Naive thymus-derived CD8-positive, alpha-beta T cell (primary cell): ENCODE data around the gene EYA3. TPM values are rescaled to one million over a fixed set of nuclear protein-coding genes. Genes with fewer than 3 reads are reported as not detected.

Experiments used
- ATAC-seq, 2 donors: fragments of 150-1000 bp; cut with Tn5 transposase in 1 of 2; sonication (Bioruptor Pico), chemical (Tn5 transposase) in 1 of 2; 1 replicate in 1 of 2; 2 replicates in 1 of 2; pipeline ENCODE4 v1.10.0; 2021; ENCODE audit warnings: mild to moderate bottlenecking in 2 of 2, moderate library complexity in 2 of 2
- POLR2A ChIA-PET: fragments of 350-600 bp; sonication (Branson Sonifier 250); formaldehyde crosslinking; loops from one replicate; lab custom pipeline; 2021; ENCODE audit warnings: antibody characterized with exemption; lab: Charles Lee
- DNase-seq, 10 donors: peaks; one replicate each; pipeline versions ENCODE4 v3.0.0 to v3.0.0-alpha.2; 2020 to 2022
- H3K27ac Mint-ChIP-seq, 10 donors: one replicate each; pipeline ENCODE4 v1.8.0; 2020 to 2022; ENCODE audit warnings: mild to moderate bottlenecking in 10 of 10, mixed read lengths in 10 of 10, moderate library complexity in 4 of 10, inconsistent platforms in 1 of 10
- H3K27me3 Mint-ChIP-seq, 5 donors: one replicate each; pipeline ENCODE4 v1.8.0; 2021 to 2022; ENCODE audit warnings: mixed read lengths in 5 of 5
- H3K36me3 Mint-ChIP-seq, 3 donors: one replicate each; pipeline ENCODE4 v1.8.0; 2020 to 2022; ENCODE audit warnings: mixed read lengths in 3 of 3, mild to moderate bottlenecking in 2 of 3, inconsistent platforms in 1 of 3
- H3K4me1 Mint-ChIP-seq, 4 donors: one replicate each; pipeline ENCODE4 v1.8.0; 2021 to 2022; ENCODE audit warnings: mixed read lengths in 4 of 4
- H3K4me3 Mint-ChIP-seq, 10 donors: one replicate each; pipeline ENCODE4 v1.8.0; 2020 to 2022; ENCODE audit warnings: mild to moderate bottlenecking in 10 of 10, mixed read lengths in 10 of 10, moderate library complexity in 6 of 10, inconsistent platforms in 1 of 10
- H3K9me3 Mint-ChIP-seq, 9 donors: one replicate each; pipeline ENCODE4 v1.8.0; 2020 to 2022; ENCODE audit warnings: mixed read lengths in 9 of 9, mild to moderate bottlenecking in 3 of 9, inconsistent platforms in 1 of 9, moderate library complexity in 1 of 9
- polyA plus RNA-seq, 3 donors: library from polyadenylated mRNA; unstranded; fragments of 300-500 nt; fragmentation: Illumina TruSeq; gene quantifications; one replicate each; pipeline ENCODE4 v1.2.3, GENCODE V29; 2021
- total RNA-seq, 8 experiments: library from RNA in 2 of 8; stranded (reverse) in 2 of 8; gene quantifications; one replicate each; pipeline ENCODE4 v1.2.3 and lab custom pipeline; 2021 to 2026

EYA3 gene
- total and polyA plus RNA-seq, 5 experiments from 2014 or later = 1.8 to 22.8 (median 6.2) TPM

DNA sequence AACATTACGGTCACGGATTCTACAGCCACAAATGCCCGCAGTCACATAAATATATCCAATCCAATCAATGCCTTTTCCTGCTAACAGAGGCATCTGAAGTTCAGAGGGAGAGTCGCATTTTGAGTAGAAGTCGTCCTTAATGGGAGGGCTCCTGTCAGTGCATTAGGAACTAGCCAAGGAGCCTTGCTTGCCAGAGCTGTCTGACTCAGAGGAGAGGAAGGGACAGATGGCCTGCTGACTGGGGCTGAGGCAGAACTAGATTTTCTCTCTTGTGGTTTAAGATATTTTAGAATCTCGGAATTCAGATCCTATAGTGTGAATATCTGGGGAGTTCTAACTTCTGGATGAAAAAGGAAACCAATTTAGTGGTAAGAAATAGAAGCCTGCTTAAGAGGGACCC lies 118.0 kb downstream of the EYA3 start:
- peaks cover 0 to 51% (median 2%) of the 10 kb centered on the region in 3 donors for H3K36me3 Mint-ChIP-seq
- POLR2A ChIA-PET = interaction anchor here (0.6 kb wide), 1 partner anchor 38 kb away, joined by 5 read pairs; no protein-coding TSS in a partner anchor

GRCh38 chr1:27968692-27969091 lies 119.7 kb downstream of the EYA3 start:
- POLR2A ChIA-PET = interaction anchor here (1.1 kb wide), 1 partner anchor 8 kb away, joined by 3 read pairs; no protein-coding TSS in a partner anchor
- Mint-ChIP-seq H3K36me3 (peaks cover 0 to 59% (median 2%) of the 10 kb centered on the region in 3 donors), H3K4me3 (peak overlapping the region in 1 of 10 donors; percentile 26), H3K27me3 (no peaks in the 10 kb centered on the region), H3K27ac (peak overlapping the region in 8 of 10 donors; percentile 21 to 77 (median 60)), H3K4me1 (peaks cover 0 to 13% (median 11%) of the 10 kb centered on the region in 4 donors), H3K9me3 (no peaks in the 10 kb centered on the region)
- ATAC-seq = no peak
- DNase-seq = no peak

More for the DNA sequence above, 118.0 kb downstream of the EYA3 start:
- Mint-ChIP-seq H3K27me3 (no peaks in the 10 kb centered on the region), H3K4me1 (peaks cover 0 to 13% (median 9%) of the 10 kb centered on the region in 4 donors), H3K27ac (peak overlapping the region in 7 of 10 donors; percentile 12 to 53 (median 40)), H3K9me3 (no peaks in the 10 kb centered on the region), H3K4me3 (no peak overlapping the region)
- ATAC-seq = no peak
- no peak for DNase-seq

- peaks cover 0 to 14% (median 11%) of the 10 kb centered on the region in 4 donors for H3K4me1 Mint-ChIP-seq
- POLR2A ChIA-PET = no interaction called here
- peaks cover 0 to 58% (median 0%) of the 10 kb centered on the region in 3 donors for H3K36me3 Mint-ChIP-seq
- H3K27me3 Mint-ChIP-seq = no peaks in the 10 kb centered on the region
- peak overlapping the region; percentile 21 to 77 (median 64) for H3K27ac Mint-ChIP-seq
- DNase-seq (no peak), ATAC-seq (no peak)
- H3K9me3 Mint-ChIP-seq = no peaks in the 10 kb centered on the region
- no peak overlapping the region for H3K4me3 Mint-ChIP-seq
These were observed 120.4 kb downstream of the EYA3 start for GRCh38 chr1:27967884-27968466.

- Mint-ChIP-seq H3K4me1 (peaks cover 0 to 18% (median 12%) of the 10 kb centered on the region in 4 donors), H3K27me3 (no peaks in the 10 kb centered on the region), H3K9me3 (no peaks in the 10 kb centered on the region), H3K36me3 (peaks cover 0 to 59% (median 0%) of the 10 kb centered on the region in 3 donors), H3K27ac (peak overlapping the region in 7 of 10 donors; percentile 1 to 58 (median 35)), H3K4me3 (no peak overlapping the region)
- ATAC-seq (no peak), DNase-seq (no peak)
- POLR2A ChIA-PET = interaction anchor here (1.2 kb wide), 1 partner anchor 10 kb away, joined by 4 read pairs; no protein-coding TSS in a partner anchor
These were observed 121.1 kb downstream of the EYA3 start for GRCh38 chr1:27967106-27967883.

DNA sequence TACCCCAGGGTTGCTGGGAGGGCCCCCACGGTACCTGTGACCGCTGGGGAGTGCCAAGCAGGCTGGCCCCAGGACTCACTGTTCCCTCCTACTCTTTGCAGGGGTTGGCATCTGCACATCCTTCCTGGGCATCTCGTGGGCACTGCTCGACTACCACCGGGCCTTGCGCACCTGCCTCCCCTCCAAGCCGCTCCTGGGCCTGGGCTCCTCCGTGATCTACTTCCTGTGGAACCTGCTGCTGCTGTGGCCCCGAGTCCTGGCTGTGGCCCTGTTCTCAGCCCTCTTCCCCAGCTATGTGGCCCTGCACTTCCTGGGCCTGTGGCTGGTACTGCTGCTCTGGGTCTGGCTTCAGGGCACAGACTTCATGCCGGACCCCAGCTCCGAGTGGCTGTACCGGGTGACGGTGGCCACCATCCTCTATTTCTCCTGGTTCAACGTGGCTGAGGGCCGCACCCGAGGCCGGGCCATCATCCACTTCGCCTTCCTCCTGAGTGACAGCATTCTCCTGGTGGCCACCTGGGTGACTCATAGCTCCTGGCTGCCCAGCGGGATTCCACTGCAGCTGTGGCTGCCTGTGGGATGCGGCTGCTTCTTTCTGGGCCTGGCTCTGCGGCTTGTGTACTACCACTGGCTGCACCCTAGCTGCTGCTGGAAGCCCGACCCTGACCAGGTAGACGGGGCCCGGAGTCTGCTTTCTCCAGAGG lies 121.9 kb downstream of the EYA3 start:
- Mint-ChIP-seq H3K4me3 (no peak overlapping the region), H3K9me3 (no peaks in the 10 kb centered on the region), H3K27me3 (no peaks in the 10 kb centered on the region), H3K27ac (peak overlapping the region in 3 of 10 donors; percentile 19 to 59 (median 52)), H3K36me3 (peaks cover 0 to 59% (median 0%) of the 10 kb centered on the region in 3 donors), H3K4me1 (peaks cover 6 to 26% (median 17%) of the 10 kb centered on the region in 4 donors)
- ATAC-seq (no peak), DNase-seq (no peak)
- POLR2A ChIA-PET = interaction anchor here (1.2 kb wide), 1 partner anchor 9 kb away, joined by 4 read pairs; no protein-coding TSS in a partner anchor

- ATAC-seq (no peak), DNase-seq (no peak)
- H3K36me3 Mint-ChIP-seq = peaks cover 0 to 52% (median 0%) of the 10 kb centered on the region in 3 donors
- no peaks in the 10 kb centered on the region for H3K27me3 Mint-ChIP-seq
- H3K4me1 Mint-ChIP-seq = peaks cover 17 to 35% (median 22%) of the 10 kb centered on the region in 4 donors
- H3K27ac Mint-ChIP-seq = peak overlapping the region in 4 of 10 donors; percentile 4 to 55 (median 24)
- H3K4me3 Mint-ChIP-seq = peak overlapping the region in 1 of 10 donors; percentile 16
- H3K9me3 Mint-ChIP-seq = no peaks in the 10 kb centered on the region
- POLR2A ChIA-PET = interaction anchor here (0.6 to 0.8 kb wide), 2 partner anchors 10 to 33 kb away, joined by 4 to 8 read pairs; no protein-coding TSS in a partner anchor
These were observed 125.0 kb downstream of the EYA3 start for GRCh38 chr1:27963393-27963792.

DNA sequence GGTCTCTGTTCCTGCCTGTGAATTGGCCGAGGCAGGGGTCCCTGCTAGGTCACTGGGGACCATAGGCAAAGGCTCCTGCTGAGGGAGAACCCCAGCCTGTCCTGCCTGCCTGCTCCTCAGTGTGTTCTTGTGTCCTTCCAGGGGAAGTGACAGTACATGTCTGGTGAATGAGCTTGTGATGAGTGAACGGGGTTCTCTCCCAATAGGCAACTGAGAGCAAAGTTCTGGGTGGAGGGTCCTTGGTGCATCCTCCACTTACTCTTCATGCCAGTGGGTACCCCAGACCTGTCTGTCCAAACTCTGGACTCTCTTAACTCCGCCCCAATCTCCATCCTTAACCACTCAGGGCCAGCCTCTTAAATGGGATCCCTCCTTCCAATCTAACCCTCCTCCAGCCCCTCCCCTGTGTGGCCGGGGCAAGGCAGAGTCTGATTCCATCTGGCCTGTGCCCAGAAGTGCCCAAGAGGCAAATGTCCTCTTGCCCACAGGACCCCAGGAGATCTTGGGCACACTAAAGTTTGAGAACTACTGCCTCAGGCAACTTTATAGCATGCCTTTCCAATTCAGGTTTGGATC lies 126.7 kb downstream of the EYA3 start:
- Mint-ChIP-seq H3K27me3 (no peaks in the 10 kb centered on the region), H3K36me3 (peaks cover 0 to 36% (median 0%) of the 10 kb centered on the region in 3 donors), H3K27ac (peak overlapping the region; percentile 58 to 93 (median 88)), H3K4me3 (peak overlapping the region; percentile 79 to 90 (median 87)), H3K9me3 (no peaks in the 10 kb centered on the region), H3K4me1 (peaks cover 14 to 39% (median 21%) of the 10 kb centered on the region in 4 donors)
- POLR2A ChIA-PET = interaction anchor here (0.5 to 1.0 kb wide), 3 partner anchors 13 to 50 kb away, joined by 3 to 4 read pairs (median 4); no protein-coding TSS in a partner anchor
- ATAC-seq (no peak), DNase-seq (no peak)

- H3K9me3 Mint-ChIP-seq = no peaks in the 10 kb centered on the region
- H3K36me3 Mint-ChIP-seq = peaks cover 0 to 31% (median 0%) of the 10 kb centered on the region in 3 donors
These were observed 127.4 kb downstream of the EYA3 start for GRCh38 chr1:27960762-27961645.

GRCh38 chr1:27959792-27960603 lies 128.4 kb downstream of the EYA3 start, which contains the start of gene XKR8:
TSS of gene XKR8 (plus strand) at chr1:27959973. CDS start at chr1:27960070, 97 bp downstream.
- Mint-ChIP-seq H3K4me3 (peak within 1 kb of the TSS; percentile 79 to 90 (median 87)), H3K4me1 (peaks cover 13 to 39% (median 21%) of the 10 kb centered on the region in 4 donors), H3K36me3 (peaks cover 0 to 23% (median 0%) of the 10 kb centered on the region in 3 donors), H3K9me3 (no peaks in the 10 kb centered on the region), H3K27ac (peak within 1 kb of the TSS; percentile 84 to 96 (median 93)), H3K27me3 (peaks cover 0 to 4% (median 0%) of the 10 kb centered on the region in 5 donors)
- ATAC-seq (peak; percentile 98), DNase-seq (peak; percentile 73 to 88 (median 82))
- POLR2A ChIA-PET = interaction anchor here (0.6 to 4.0 kb wide), 16 partner anchors 8 to 290 kb away, joined by 3 to 20 read pairs (median 4); partner anchors contain the start of genes EYA3, FAM76A, PPP1R8 and THEMIS2

More at GRCh38 chr1:27960762-27961645, 127.4 kb downstream of the EYA3 start:
- POLR2A ChIA-PET = interaction anchor here (0.5 to 4.0 kb wide), 10 partner anchors 8 to 131 kb away, joined by 3 to 20 read pairs (median 4); partner anchors contain the start of genes EYA3 and PPP1R8
- Mint-ChIP-seq H3K27me3 (no peaks in the 10 kb centered on the region), H3K4me1 (peaks cover 14 to 39% (median 21%) of the 10 kb centered on the region in 4 donors), H3K4me3 (peak overlapping the region; percentile 79 to 90 (median 87)), H3K27ac (peak overlapping the region; percentile 58 to 93 (median 88))
- DNase-seq = no peak
- ATAC-seq = no peak

GRCh38 chr1:27958513-27958912 lies 129.9 kb downstream of the EYA3 start:
- Mint-ChIP-seq H3K27ac (peak overlapping the region in 4 of 10 donors; percentile 9 to 93 (median 54)), H3K9me3 (no peaks in the 10 kb centered on the region), H3K36me3 (peaks cover 0 to 8% (median 0%) of the 10 kb centered on the region in 3 donors), H3K27me3 (peaks cover 0 to 5% (median 0%) of the 10 kb centered on the region in 5 donors), H3K4me3 (peak overlapping the region in 5 of 10 donors; percentile 83 to 89 (median 89)), H3K4me1 (peaks cover 12 to 37% (median 21%) of the 10 kb centered on the region in 4 donors)
- ATAC-seq (no peak), DNase-seq (no peak)
- POLR2A ChIA-PET = interaction anchor here (0.6 to 4.0 kb wide), 7 partner anchors 8 to 102 kb away, joined by 3 to 20 read pairs (median 4); no protein-coding TSS in a partner anchor
